ENCODE results near the gene COX4I2.

DNA sequence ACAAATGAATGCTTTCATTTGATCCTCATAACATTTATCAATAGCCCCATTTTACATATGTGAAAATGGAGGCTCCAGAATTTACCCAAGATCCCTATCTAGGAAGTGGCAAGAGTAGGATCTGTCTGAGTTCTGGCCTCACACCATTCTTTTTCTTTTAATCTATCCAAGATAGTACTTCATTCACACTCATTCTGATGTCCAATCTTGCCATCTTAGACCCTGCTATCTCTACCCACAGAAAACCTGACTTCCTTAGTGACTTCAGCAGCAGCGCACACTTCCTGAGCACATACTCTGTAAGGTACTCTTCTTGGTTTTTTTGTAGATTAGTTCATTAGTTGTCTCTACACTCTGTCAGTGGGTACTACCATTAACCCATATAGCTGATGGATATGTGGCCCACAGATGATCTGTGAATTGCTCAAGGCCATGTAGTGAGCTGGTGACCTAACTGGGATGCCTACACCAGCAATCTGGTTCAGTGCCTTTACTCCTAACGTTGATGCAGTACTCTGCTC, 36.3 kb downstream of the COX4I2 start:
- no peak for TF ChIP-seq POLR2AphosphoS5 (IDR thresholded peaks at IDR 0.05; ENCODE audit: low read depth, low read length)
- TF ChIP-seq POLR2A (IDR thresholded peaks at IDR 0.05; ENCODE audit: low read depth, low read length): no peak
- no peak for TF ChIP-seq SPI1 (IDR thresholded peaks at IDR 0.05; ENCODE audit: low read depth, low read length)
